Sigmoid colon (tissue), 4 donors: ENCODE data around the gene EHMT1.

Experiments
- POLR2AphosphoS5 ChIP-seq, 4 donors: sonication (generic); formaldehyde crosslinking; IDR thresholded peaks; one replicate each; pipeline ENCODE4 v1.6.1; 2017; ENCODE audit warnings: antibody characterized with exemption in 4 of 4
- TF ChIP-seq, protein P1 (sequence below), 4 experiments: fragments of 450-650 bp in 3 of 4; fragments of 200-600 bp in 1 of 4; IDR thresholded peaks; one replicate each; pipeline ENCODE4 v1.5.1; 2016 to 2019; ENCODE audit warnings: antibody characterized with exemption in 4 of 4, mild to moderate bottlenecking in 3 of 4, moderate library complexity in 2 of 4

DNA sequence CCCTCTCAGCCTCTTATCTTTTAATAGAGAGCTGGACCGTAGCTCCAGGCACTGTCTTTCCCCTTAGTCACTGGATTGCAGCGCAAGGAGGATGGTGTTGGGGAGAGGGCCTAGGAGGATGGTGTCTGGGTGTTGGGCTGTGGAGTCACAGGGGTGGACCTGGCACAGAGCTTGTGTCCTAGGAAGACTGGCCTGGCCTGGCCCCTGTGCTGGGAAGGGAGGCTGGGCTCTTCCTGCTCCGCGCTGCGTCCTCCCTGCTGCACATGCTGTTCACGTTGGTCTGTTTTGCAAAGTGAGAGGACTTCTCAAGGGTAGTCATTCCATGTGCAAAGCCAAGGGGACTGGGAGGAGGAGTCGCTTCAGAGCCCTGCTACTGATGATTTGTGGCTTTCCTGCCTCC lies 123.9 kb downstream of the EHMT1 start:
- TF ChIP-seq POLR2AphosphoS5 (IDR thresholded peaks at IDR 0.05), result no peak
- TF ChIP-seq, protein P1, sequence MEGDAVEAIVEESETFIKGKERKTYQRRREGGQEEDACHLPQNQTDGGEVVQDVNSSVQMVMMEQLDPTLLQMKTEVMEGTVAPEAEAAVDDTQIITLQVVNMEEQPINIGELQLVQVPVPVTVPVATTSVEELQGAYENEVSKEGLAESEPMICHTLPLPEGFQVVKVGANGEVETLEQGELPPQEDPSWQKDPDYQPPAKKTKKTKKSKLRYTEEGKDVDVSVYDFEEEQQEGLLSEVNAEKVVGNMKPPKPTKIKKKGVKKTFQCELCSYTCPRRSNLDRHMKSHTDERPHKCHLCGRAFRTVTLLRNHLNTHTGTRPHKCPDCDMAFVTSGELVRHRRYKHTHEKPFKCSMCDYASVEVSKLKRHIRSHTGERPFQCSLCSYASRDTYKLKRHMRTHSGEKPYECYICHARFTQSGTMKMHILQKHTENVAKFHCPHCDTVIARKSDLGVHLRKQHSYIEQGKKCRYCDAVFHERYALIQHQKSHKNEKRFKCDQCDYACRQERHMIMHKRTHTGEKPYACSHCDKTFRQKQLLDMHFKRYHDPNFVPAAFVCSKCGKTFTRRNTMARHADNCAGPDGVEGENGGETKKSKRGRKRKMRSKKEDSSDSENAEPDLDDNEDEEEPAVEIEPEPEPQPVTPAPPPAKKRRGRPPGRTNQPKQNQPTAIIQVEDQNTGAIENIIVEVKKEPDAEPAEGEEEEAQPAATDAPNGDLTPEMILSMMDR (IDR thresholded peaks at IDR 0.05), result no peak
